ENCODE results near the gene DHX38. TPM values are rescaled to one million over a fixed set of nuclear protein-coding genes. Genes with fewer than 3 reads are reported as not detected.

DHX38 gene
- total and polyA plus RNA-seq, 4 donors: 13.9 to 40.9 (median 22.7) TPM

- H3K27ac ChIP-seq (ENCODE audit: low read depth in 1 of 2, low read length in 2 of 2): no peak overlapping the region
- H3K4me1 ChIP-seq (ENCODE audit: control insufficient read depth in 4 of 4, insufficient read depth in 4 of 4, low read length in 3 of 4): peaks cover 9 to 54% (median 41%) of the 10 kb centered on the region in 4 donors
- TF ChIP-seq HNF4A (conservative IDR thresholded peaks at IDR 0.05): no peak
- TF ChIP-seq, protein P1, sequence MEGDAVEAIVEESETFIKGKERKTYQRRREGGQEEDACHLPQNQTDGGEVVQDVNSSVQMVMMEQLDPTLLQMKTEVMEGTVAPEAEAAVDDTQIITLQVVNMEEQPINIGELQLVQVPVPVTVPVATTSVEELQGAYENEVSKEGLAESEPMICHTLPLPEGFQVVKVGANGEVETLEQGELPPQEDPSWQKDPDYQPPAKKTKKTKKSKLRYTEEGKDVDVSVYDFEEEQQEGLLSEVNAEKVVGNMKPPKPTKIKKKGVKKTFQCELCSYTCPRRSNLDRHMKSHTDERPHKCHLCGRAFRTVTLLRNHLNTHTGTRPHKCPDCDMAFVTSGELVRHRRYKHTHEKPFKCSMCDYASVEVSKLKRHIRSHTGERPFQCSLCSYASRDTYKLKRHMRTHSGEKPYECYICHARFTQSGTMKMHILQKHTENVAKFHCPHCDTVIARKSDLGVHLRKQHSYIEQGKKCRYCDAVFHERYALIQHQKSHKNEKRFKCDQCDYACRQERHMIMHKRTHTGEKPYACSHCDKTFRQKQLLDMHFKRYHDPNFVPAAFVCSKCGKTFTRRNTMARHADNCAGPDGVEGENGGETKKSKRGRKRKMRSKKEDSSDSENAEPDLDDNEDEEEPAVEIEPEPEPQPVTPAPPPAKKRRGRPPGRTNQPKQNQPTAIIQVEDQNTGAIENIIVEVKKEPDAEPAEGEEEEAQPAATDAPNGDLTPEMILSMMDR (IDR thresholded peaks at IDR 0.05; ENCODE audit: low read depth, low read length, missing input control): no peak
- TF ChIP-seq, protein P2, sequence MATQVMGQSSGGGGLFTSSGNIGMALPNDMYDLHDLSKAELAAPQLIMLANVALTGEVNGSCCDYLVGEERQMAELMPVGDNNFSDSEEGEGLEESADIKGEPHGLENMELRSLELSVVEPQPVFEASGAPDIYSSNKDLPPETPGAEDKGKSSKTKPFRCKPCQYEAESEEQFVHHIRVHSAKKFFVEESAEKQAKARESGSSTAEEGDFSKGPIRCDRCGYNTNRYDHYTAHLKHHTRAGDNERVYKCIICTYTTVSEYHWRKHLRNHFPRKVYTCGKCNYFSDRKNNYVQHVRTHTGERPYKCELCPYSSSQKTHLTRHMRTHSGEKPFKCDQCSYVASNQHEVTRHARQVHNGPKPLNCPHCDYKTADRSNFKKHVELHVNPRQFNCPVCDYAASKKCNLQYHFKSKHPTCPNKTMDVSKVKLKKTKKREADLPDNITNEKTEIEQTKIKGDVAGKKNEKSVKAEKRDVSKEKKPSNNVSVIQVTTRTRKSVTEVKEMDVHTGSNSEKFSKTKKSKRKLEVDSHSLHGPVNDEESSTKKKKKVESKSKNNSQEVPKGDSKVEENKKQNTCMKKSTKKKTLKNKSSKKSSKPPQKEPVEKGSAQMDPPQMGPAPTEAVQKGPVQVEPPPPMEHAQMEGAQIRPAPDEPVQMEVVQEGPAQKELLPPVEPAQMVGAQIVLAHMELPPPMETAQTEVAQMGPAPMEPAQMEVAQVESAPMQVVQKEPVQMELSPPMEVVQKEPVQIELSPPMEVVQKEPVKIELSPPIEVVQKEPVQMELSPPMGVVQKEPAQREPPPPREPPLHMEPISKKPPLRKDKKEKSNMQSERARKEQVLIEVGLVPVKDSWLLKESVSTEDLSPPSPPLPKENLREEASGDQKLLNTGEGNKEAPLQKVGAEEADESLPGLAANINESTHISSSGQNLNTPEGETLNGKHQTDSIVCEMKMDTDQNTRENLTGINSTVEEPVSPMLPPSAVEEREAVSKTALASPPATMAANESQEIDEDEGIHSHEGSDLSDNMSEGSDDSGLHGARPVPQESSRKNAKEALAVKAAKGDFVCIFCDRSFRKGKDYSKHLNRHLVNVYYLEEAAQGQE (IDR thresholded peaks at IDR 0.05): no peak
- no peak for TF ChIP-seq RXRA (IDR thresholded peaks at IDR 0.05)
- no peak for TF ChIP-seq EGR1 (IDR thresholded peaks at IDR 0.05; ENCODE audit: low read depth in 2 of 2)
- TF ChIP-seq SP1 (IDR thresholded peaks at IDR 0.05): no peak
- no peak for TF ChIP-seq HNF4G (IDR thresholded peaks at IDR 0.05)
- DNase-seq (ENCODE audit: low spot score): no peak
- H3K36me3 ChIP-seq (ENCODE audit: control insufficient read depth in 4 of 4, insufficient read depth in 3 of 4, low read depth in 1 of 4, low read length in 3 of 4): no peaks in the 10 kb centered on the region
- no peaks in the 10 kb centered on the region for H3K27me3 ChIP-seq (ENCODE audit: control insufficient read depth in 4 of 4, insufficient read depth in 4 of 4, low read length in 3 of 4)
- peaks cover 0 to 2% (median 0%) of the 10 kb centered on the region in 4 donors for H3K9me3 ChIP-seq (ENCODE audit: control insufficient read depth in 4 of 4, low read length in 3 of 4)
- no peak overlapping the region for H3K4me3 ChIP-seq (ENCODE audit: low read depth in 1 of 3, low read length in 3 of 3)
- H3K9ac ChIP-seq (ENCODE audit: low read depth in 1 of 2, low read length in 2 of 2): no peak overlapping the region
Observed at GRCh38 chr16:72049110-72049509, 44.5 kb upstream of the DHX38 start.

GRCh38 chr16:72050769-72051464 lies 42.7 kb upstream of the DHX38 start:
- Histone ChIP-seq H3K36me3 (ENCODE audit: control insufficient read depth in 4 of 4, insufficient read depth in 3 of 4, low read depth in 1 of 4, low read length in 3 of 4) (peaks cover 2 to 6% (median 2%) of the 10 kb centered on the region in 4 donors), H3K9me3 (ENCODE audit: control insufficient read depth in 4 of 4, low read length in 3 of 4) (peaks cover 0 to 2% (median 0%) of the 10 kb centered on the region in 4 donors), H3K4me3 (ENCODE audit: low read depth in 1 of 3, low read length in 3 of 3) (peak overlapping the region in 1 of 3 donors; percentile 24), H3K27ac (ENCODE audit: low read depth in 1 of 2, low read length in 2 of 2) (peak overlapping the region; percentile 74 to 84), H3K9ac (ENCODE audit: low read depth in 1 of 2, low read length in 2 of 2) (no peak overlapping the region), H3K27me3 (ENCODE audit: control insufficient read depth in 4 of 4, insufficient read depth in 4 of 4, low read length in 3 of 4) (no peaks in the 10 kb centered on the region), H3K4me1 (ENCODE audit: control insufficient read depth in 4 of 4, insufficient read depth in 4 of 4, low read length in 3 of 4) (peaks cover 7 to 41% (median 36%) of the 10 kb centered on the region in 4 donors)
- no peak for DNase-seq (ENCODE audit: low spot score)
- 48% methylated on average over 4 of the region's 4 CpGs for WGBS
- TF ChIP-seq YY1 (IDR thresholded peaks at IDR 0.05): peak; percentile 78
- TF ChIP-seq HNF4A (conservative IDR thresholded peaks at IDR 0.05): peak; percentile 34 to 58
- TF ChIP-seq, protein P1 (IDR thresholded peaks at IDR 0.05; ENCODE audit: low read depth, low read length, missing input control): no peak
- TF ChIP-seq FOXA2 (IDR thresholded peaks at IDR 0.05): no peak
- TF ChIP-seq, protein P3, sequence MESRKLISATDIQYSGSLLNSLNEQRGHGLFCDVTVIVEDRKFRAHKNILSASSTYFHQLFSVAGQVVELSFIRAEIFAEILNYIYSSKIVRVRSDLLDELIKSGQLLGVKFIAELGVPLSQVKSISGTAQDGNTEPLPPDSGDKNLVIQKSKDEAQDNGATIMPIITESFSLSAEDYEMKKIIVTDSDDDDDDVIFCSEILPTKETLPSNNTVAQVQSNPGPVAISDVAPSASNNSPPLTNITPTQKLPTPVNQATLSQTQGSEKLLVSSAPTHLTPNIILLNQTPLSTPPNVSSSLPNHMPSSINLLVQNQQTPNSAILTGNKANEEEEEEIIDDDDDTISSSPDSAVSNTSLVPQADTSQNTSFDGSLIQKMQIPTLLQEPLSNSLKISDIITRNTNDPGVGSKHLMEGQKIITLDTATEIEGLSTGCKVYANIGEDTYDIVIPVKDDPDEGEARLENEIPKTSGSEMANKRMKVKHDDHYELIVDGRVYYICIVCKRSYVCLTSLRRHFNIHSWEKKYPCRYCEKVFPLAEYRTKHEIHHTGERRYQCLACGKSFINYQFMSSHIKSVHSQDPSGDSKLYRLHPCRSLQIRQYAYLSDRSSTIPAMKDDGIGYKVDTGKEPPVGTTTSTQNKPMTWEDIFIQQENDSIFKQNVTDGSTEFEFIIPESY (IDR thresholded peaks at IDR 0.05): no peak
- TF ChIP-seq NR2F2 (IDR thresholded peaks at IDR 0.05): no peak
- TF ChIP-seq, protein P4, sequence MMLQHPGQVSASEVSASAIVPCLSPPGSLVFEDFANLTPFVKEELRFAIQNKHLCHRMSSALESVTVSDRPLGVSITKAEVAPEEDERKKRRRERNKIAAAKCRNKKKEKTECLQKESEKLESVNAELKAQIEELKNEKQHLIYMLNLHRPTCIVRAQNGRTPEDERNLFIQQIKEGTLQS (IDR thresholded peaks at IDR 0.05): peak; percentile 68
- peak; percentile 14 to 30 for TF ChIP-seq RXRA (IDR thresholded peaks at IDR 0.05)
- TF ChIP-seq, protein P5, sequence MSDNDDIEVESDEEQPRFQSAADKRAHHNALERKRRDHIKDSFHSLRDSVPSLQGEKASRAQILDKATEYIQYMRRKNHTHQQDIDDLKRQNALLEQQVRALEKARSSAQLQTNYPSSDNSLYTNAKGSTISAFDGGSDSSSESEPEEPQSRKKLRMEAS (IDR thresholded peaks at IDR 0.05): peak; percentile 13
- TF ChIP-seq HNF4G (IDR thresholded peaks at IDR 0.05): no peak
- TF ChIP-seq GABPA (IDR thresholded peaks at IDR 0.05 in 1 of 2, conservative IDR thresholded peaks at IDR 0.05 in 1 of 2): no peak
- no peak for TF ChIP-seq EGR1 (IDR thresholded peaks at IDR 0.05; ENCODE audit: low read depth in 2 of 2)
- TF ChIP-seq JUND (IDR thresholded peaks at IDR 0.05): peak; percentile 10 to 29
- TF ChIP-seq SP1 (IDR thresholded peaks at IDR 0.05): peak; percentile 51
- no peak for TF ChIP-seq FOXA1 (IDR thresholded peaks at IDR 0.05)
- peak in 1 of 2 donors; percentile 10 for TF ChIP-seq RAD21 (IDR thresholded peaks at IDR 0.05)
